Measurements from ENCODE around the gene CHPT1.

DNA sequence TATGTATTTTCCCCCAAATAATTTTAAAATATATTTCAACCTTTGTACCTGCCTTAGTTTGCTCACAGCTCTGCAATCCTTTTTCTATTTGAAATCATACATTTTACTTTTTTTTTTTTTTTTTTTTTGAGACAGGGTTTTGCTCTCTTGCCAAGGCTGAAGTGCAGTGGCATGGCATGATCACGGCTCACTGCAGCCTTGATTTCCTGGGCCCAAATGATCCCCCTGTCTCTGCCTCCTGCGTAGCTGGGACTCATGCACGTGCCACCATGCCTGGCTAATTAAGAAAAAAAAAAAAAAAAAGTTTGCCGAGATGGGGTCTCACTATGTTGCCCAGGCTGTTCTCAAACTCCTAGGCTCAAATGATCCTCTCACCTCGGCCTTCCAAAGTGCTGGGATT lies 43.1 kb downstream of the CHPT1 start:
- TF ChIP-seq USF2 (IDR thresholded peaks at IDR 0.05; ENCODE audit: borderline replicate concordance, low read depth, low read length) (no peak), EP300 (IDR thresholded peaks at IDR 0.05; ENCODE audit: borderline replicate concordance in 1 of 2, low read depth in 1 of 2, low read length in 1 of 2) (no peak), CTCF (IDR thresholded peaks at IDR 0.05) (no peak), RAD21 (IDR thresholded peaks at IDR 0.05; ENCODE audit: low read length) (no peak), FOXM1 (IDR thresholded peaks at IDR 0.05; ENCODE audit: low read depth) (no peak), TAF1 (IDR thresholded peaks at IDR 0.05; ENCODE audit: borderline replicate concordance, low read depth, low read length) (no peak), EZH2phosphoT487 (IDR thresholded peaks at IDR 0.05; ENCODE audit: borderline replicate concordance, low read depth) (no peak), RFX5 (IDR thresholded peaks at IDR 0.05; ENCODE audit: low read length) (no peak), YY1 (IDR thresholded peaks at IDR 0.05; ENCODE audit: low read depth) (no peak), NFIC (IDR thresholded peaks at IDR 0.05; ENCODE audit: borderline replicate concordance) (no peak), FOXJ3 (CRISPR knock-in tag; IDR thresholded peaks at IDR 0.05) (no peak), RXRA (IDR thresholded peaks at IDR 0.05; ENCODE audit: borderline replicate concordance, low read depth) (no peak)

Data from SK-N-SH (cell line).